ENCODE data around the gene RPAP3.
"Not testable (repeated sequence)": the region's sequence is repeated elsewhere in the genome, so short reads cannot be mapped to it uniquely, and the experiment has no call there.

RPAP3 gene

GRCh38 chr12:47717443-47718193 is 11.8 kb upstream of the RPAP3 start:
- peak in 1 of 2 donors; percentile 46 for ATAC-seq

GRCh38 chr12:47717046-47717442 is 11.2 kb upstream of the RPAP3 start:
- ATAC-seq, result no peak

GRCh38 chr12:47715877-47716548 is 10.2 kb upstream of the RPAP3 start:
- no peak for ATAC-seq

GRCh38 chr12:47715393-47715876 is 9.6 kb upstream of the RPAP3 start:
- ATAC-seq, result peak; percentile 80 to 87

GRCh38 chr12:47714826-47715386 is 9.1 kb upstream of the RPAP3 start:
- ATAC-seq, result peak in 1 of 2 donors; percentile 13

- no peak for ATAC-seq
Measured at GRCh38 chr12:47712171-47712570, 6.3 kb upstream of the RPAP3 start.

- ATAC-seq, result no peak
Measured at GRCh38 chr12:47711448-47711847, 5.6 kb upstream of the RPAP3 start.

GRCh38 chr12:47710278-47710677 is 4.4 kb upstream of the RPAP3 start:
- ATAC-seq, result no peak

- no peak for ATAC-seq
Measured at GRCh38 chr12:47709671-47710070, 3.8 kb upstream of the RPAP3 start.

- no peak for ATAC-seq
Measured at GRCh38 chr12:47709237-47709636, 3.4 kb upstream of the RPAP3 start.

- ATAC-seq, result no peak
Measured at GRCh38 chr12:47707905-47708543, 2.2 kb upstream of the RPAP3 start.

- ATAC-seq, result no peak
Measured at GRCh38 chr12:47707355-47707754, 1.5 kb upstream of the RPAP3 start.

- no peak for ATAC-seq
Measured at GRCh38 chr12:47705229-47705565, 633 bp downstream of the RPAP3 start.

- ATAC-seq, result no peak
Measured at GRCh38 chr12:47704719-47705118, 1.1 kb downstream of the RPAP3 start.

- no peak for ATAC-seq
Measured at GRCh38 chr12:47700263-47700662, 5.6 kb downstream of the RPAP3 start.

- no peak for ATAC-seq
Measured at GRCh38 chr12:47698631-47699030, 7.2 kb downstream of the RPAP3 start.

GRCh38 chr12:47698055-47698454 is 7.8 kb downstream of the RPAP3 start:
- no peak for ATAC-seq

GRCh38 chr12:47689215-47689614 is 16.6 kb downstream of the RPAP3 start:
- no peak for ATAC-seq

- no peak for ATAC-seq
Measured at GRCh38 chr12:47687636-47688035, 18.2 kb downstream of the RPAP3 start.

GRCh38 chr12:47686645-47687240 is 19.1 kb downstream of the RPAP3 start:
- no peak for ATAC-seq

GRCh38 chr12:47679785-47680184 is 26.0 kb downstream of the RPAP3 start:
- no peak for ATAC-seq

GRCh38 chr12:47672068-47672467 is 33.8 kb downstream of the RPAP3 start:
- ATAC-seq, result no peak

GRCh38 chr12:47667935-47668334 is 37.9 kb downstream of the RPAP3 start:
- not testable (repeated sequence) for ATAC-seq
